SK-N-SH (cell line): ENCODE results near the gene WASL. TPM values are rescaled to one million over a fixed set of nuclear protein-coding genes. Genes with fewer than 3 reads are reported as not detected.

ENCODE experiments used
- CTCF ChIA-PET: fragments of 300-600, 350-600 bp; formaldehyde crosslinking; extraction: SDS; loops from one replicate; lab custom pipeline; 2021; lab: Yijun Ruan, JAX
- POLR2A ChIA-PET: fragments of 350-600 bp; sonication (Branson Sonifier 250); formaldehyde crosslinking; extraction: SDS; loops from one replicate; lab custom pipeline; 2020; ENCODE audit warnings: antibody characterized with exemption, inconsistent platforms; lab: Yijun Ruan, JAX
- DNase-seq: peaks from one replicate; pipeline ENCODE4 v3.0.0; 2012
- H2AFZ ChIP-seq: fragments of 200-600 bp; sonication (generic); 2 replicates; pipeline ENCODE4 v1.8.1; 2016; ENCODE audit warnings: antibody characterized with exemption, mild to moderate bottlenecking, low read depth
- H3F3A ChIP-seq: fragments of 200-600 bp; sonication (generic); replicated peaks from 2 replicates; pipeline ENCODE3; 2016; ENCODE audit warnings: antibody characterized with exemption, mild to moderate bottlenecking; ENCODE audit not compliant: insufficient read depth
- H3K27ac ChIP-seq, 2 experiments: fragments of 200-500 bp in 1 of 2; fragments of 200-600 bp in 1 of 2; sonication (Bioruptor generic) in 1 of 2; sonication (generic), shearing (Covaris generic) in 1 of 2; 2 replicates each; pipeline versions ENCODE4 v1.5.1 to v1.6.1; 2014 to 2016; ENCODE audit warnings: low read depth in 2 of 2, inconsistent platforms in 1 of 2, low read length in 1 of 2, mild to moderate bottlenecking in 1 of 2, mixed read lengths in 1 of 2
- H3K27me3 ChIP-seq: fragments of 200-600 bp; sonication (generic), shearing (Covaris generic); 2 replicates; pipeline ENCODE4 v1.6.1; 2016; ENCODE audit warnings: mixed run types; ENCODE audit not compliant: insufficient read depth
- H3K36me3 ChIP-seq, 2 experiments: fragments of 200-500 bp in 1 of 2; fragments of 200-600 bp in 1 of 2; sonication (Bioruptor generic) in 1 of 2; sonication (generic) in 1 of 2; replicated peaks in 1 of 2; 2 replicates each; pipeline versions ENCODE3 to v1.5.1; 2014 to 2016; ENCODE audit warnings: low read length in 1 of 2, mild to moderate bottlenecking in 1 of 2; ENCODE audit not compliant: insufficient read depth in 2 of 2, control insufficient read depth in 1 of 2
- H3K4me1 ChIP-seq, 2 experiments: fragments of 200-500 bp in 1 of 2; fragments of 200-600 bp in 1 of 2; sonication (Bioruptor generic) in 1 of 2; sonication (generic), shearing (Covaris generic) in 1 of 2; 2 replicates each; pipeline versions ENCODE4 v1.5.1 to v1.6.1; 2014 to 2016; ENCODE audit warnings: low read depth in 1 of 2, low read length in 1 of 2, mixed run types in 1 of 2; ENCODE audit not compliant: insufficient read depth in 2 of 2, control insufficient read depth in 1 of 2
- H3K4me2 ChIP-seq: fragments of 200-600 bp; sonication (generic), shearing (Covaris generic); 2 replicates; pipeline ENCODE4 v1.6.1; 2017; ENCODE audit warnings: mixed run types
- H3K4me3 ChIP-seq, 2 experiments: fragments of 200-500 bp in 1 of 2; fragments of 200-600 bp in 1 of 2; sonication (Bioruptor generic) in 1 of 2; sonication (generic), shearing (Covaris generic) in 1 of 2; 2 replicates each; pipeline versions ENCODE4 v1.5.1 to v1.8.1; 2014 to 2016; ENCODE audit warnings: low read depth in 2 of 2, inconsistent platforms in 1 of 2, low read length in 1 of 2, mild to moderate bottlenecking in 1 of 2, mixed read lengths in 1 of 2, moderate library complexity in 1 of 2
- H3K79me2 ChIP-seq: fragments of 200-600 bp; sonication (generic); 2 replicates; pipeline ENCODE4 v1.8.1; 2017; ENCODE audit warnings: mild to moderate bottlenecking; ENCODE audit not compliant: insufficient read depth
- H3K9ac ChIP-seq: fragments of 200-600 bp; sonication (generic); 2 replicates; pipeline ENCODE4 v1.6.1; 2017; ENCODE audit warnings: mixed run types
- H3K9me2 ChIP-seq: fragments of 200-600 bp; sonication (generic); 2 replicates; pipeline ENCODE4 v1.6.1; 2017; ENCODE audit warnings: mixed run types
- H3K9me3 ChIP-seq: fragments of 200-600 bp; sonication (generic); 2 replicates; pipeline ENCODE4 v1.6.1; 2017; ENCODE audit warnings: mixed run types, mild to moderate bottlenecking, moderate library complexity
- H4K20me1 ChIP-seq: fragments of 200-600 bp; sonication (generic); 2 replicates; pipeline ENCODE4 v1.6.1; 2017; ENCODE audit warnings: mild to moderate bottlenecking, mixed run types; ENCODE audit not compliant: insufficient read depth
- CHD2 ChIP-seq: fragments of 150-350 bp; IDR thresholded peaks from 2 replicates; pipeline ENCODE4 v1.6.1; 2018; ENCODE audit warnings: low read length; ENCODE audit not compliant: partially characterized antibody
- ELF1 ChIP-seq: IDR thresholded peaks from 2 replicates; pipeline ENCODE4 v1.4.0; 2012
- EP300 ChIP-seq, 2 experiments: IDR thresholded peaks; 2 replicates each; pipeline versions ENCODE4 v1.4.0 to v1.6.1; 2012; ENCODE audit warnings: borderline replicate concordance in 1 of 2, low read depth in 1 of 2, low read length in 1 of 2
- FOXJ3 ChIP-seq: sonication (generic); formaldehyde crosslinking; IDR thresholded peaks from 2 replicates; pipeline ENCODE4 v1.5.1; 2020; ENCODE audit warnings: mild to moderate bottlenecking, missing genetic modification reagents
- FOXM1 ChIP-seq: IDR thresholded peaks from 2 replicates; pipeline ENCODE4 v1.4.0; 2012; ENCODE audit warnings: low read depth, mild to moderate bottlenecking
- GATA2 ChIP-seq: sonication (generic); formaldehyde crosslinking; IDR thresholded peaks from 2 replicates; pipeline ENCODE4 v1.5.0; 2020; ENCODE audit warnings: mild to moderate bottlenecking, missing genetic modification reagents
- IRF3 ChIP-seq: fragments of 150-350 bp; IDR thresholded peaks from 2 replicates; pipeline ENCODE4 v1.6.1; 2016; ENCODE audit warnings: mild to moderate bottlenecking, low read depth, low read length
- MAX ChIP-seq: IDR thresholded peaks from 2 replicates; pipeline ENCODE4 v1.4.0; 2012; ENCODE audit warnings: low read depth
- MEF2A ChIP-seq: IDR thresholded peaks from 2 replicates; pipeline ENCODE4 v1.4.0; 2012; ENCODE audit warnings: low read depth, borderline replicate concordance
- NFIC ChIP-seq: IDR thresholded peaks from 2 replicates; pipeline ENCODE4 v1.4.0; 2012; ENCODE audit warnings: borderline replicate concordance
- PBX3 ChIP-seq: IDR thresholded peaks from 2 replicates; pipeline ENCODE4; 2012
- POLR2AphosphoS5 ChIP-seq: IDR thresholded peaks from 2 replicates; pipeline ENCODE4 v1.6.1; 2012; ENCODE audit warnings: low read depth, low read length
- RCOR1 ChIP-seq: fragments of 150-350 bp; IDR thresholded peaks from 2 replicates; pipeline ENCODE4 v1.6.1; 2017; ENCODE audit warnings: antibody characterized with exemption, low read length
- RFX5 ChIP-seq: IDR thresholded peaks from 2 replicates; pipeline ENCODE4 v1.6.1; 2012; ENCODE audit warnings: mild to moderate bottlenecking, improper control_type of control experiment, low read length
- RXRA ChIP-seq: IDR thresholded peaks from 2 replicates; pipeline ENCODE4 v1.4.0; 2012; ENCODE audit warnings: low read depth, mild to moderate bottlenecking, borderline replicate concordance
- SIN3A ChIP-seq: IDR thresholded peaks from 2 replicates; pipeline ENCODE4 v1.6.1; 2012; ENCODE audit warnings: low read depth, mild to moderate bottlenecking, low read length, moderate library complexity, borderline replicate concordance
- USF1 ChIP-seq: IDR thresholded peaks from 2 replicates; pipeline ENCODE4 v1.4.0; 2012; ENCODE audit warnings: low read depth, borderline replicate concordance
- USF2 ChIP-seq: fragments of 150-350 bp; IDR thresholded peaks from 2 replicates; pipeline ENCODE4 v1.6.1; 2017; ENCODE audit warnings: antibody characterized with exemption, low read length, low read depth, borderline replicate concordance
- YY1 ChIP-seq: IDR thresholded peaks from 2 replicates; pipeline ENCODE4 v1.4.0; 2012; ENCODE audit warnings: low read depth, mild to moderate bottlenecking
- polyA plus RNA-seq, 3 experiments: library from polyadenylated mRNA; depleted of rRNA; stranded (reverse); fragments of >200 nt; gene quantifications; 2 replicates each; pipeline ENCODE4 v1.2.3, GENCODE V29; 2012

Gene WASL
- polyA plus RNA-seq, 1 of the 3 experiments (the other 2 are of a cell fraction) = 9.9 TPM

- no peak overlapping the region for H3K4me2 ChIP-seq
- no peak overlapping the region for H3K27ac ChIP-seq
- no peaks in the 10 kb centered on the region for H3K79me2 ChIP-seq
- no peak overlapping the region for H3K9ac ChIP-seq
- H3K36me3 ChIP-seq = no peaks in the 10 kb centered on the region
- H3K4me1 ChIP-seq = peaks cover 14 to 20% of the 10 kb centered on the region in 2 experiments; a peak in 3 of 4 replicates
- CTCF ChIA-PET = interaction anchor here (1.0 kb wide), 1 partner anchor 28 kb away, joined by 3 read pairs; no protein-coding TSS in a partner anchor
- no peaks in the 10 kb centered on the region for H4K20me1 ChIP-seq
- TF ChIP-seq MEF2A (no peak), FOXM1 (no peak), MAX (no peak), YY1 (no peak), IRF3 (no peak), EP300 (IDR thresholded peaks at IDR 0.05; ENCODE audit: borderline replicate concordance in 1 of 2, low read depth in 1 of 2, low read length in 1 of 2) (no peak), RCOR1 (no peak), GATA2 (no peak), NFIC (no peak), POLR2AphosphoS5 (no peak), USF2 (no peak), ELF1 (no peak), CHD2 (no peak), USF1 (no peak), FOXJ3 (CRISPR knock-in tag) (no peak), RFX5 (no peak), SIN3A (no peak), PBX3 (no peak), RXRA (no peak)
- TF ChIP-seq, all 33 proteins: peak for 0
- Histone ChIP-seq H3K4me3 (no peak overlapping the region), H3F3A (no peaks in the 10 kb centered on the region), H3K27me3 (no peaks in the 10 kb centered on the region), H2AFZ (no peak overlapping the region), H3K9me3 (no peaks in the 10 kb centered on the region), H3K9me2 (no peaks in the 10 kb centered on the region)
- POLR2A ChIA-PET = no interaction called here
- DNase-seq = no peak
These were observed 108.2 kb downstream of the WASL start for GRCh38 chr7:123640583-123640982.
